Inferior parietal cortex (tissue), 1 donor: ENCODE results near the gene NEU2.

ENCODE experiments used
- DNase-seq: peaks from one replicate; pipeline ENCODE4 v3.0.0-alpha.2; 2016; ENCODE audit errors: extremely low spot score

The NEU2 gene

DNA sequence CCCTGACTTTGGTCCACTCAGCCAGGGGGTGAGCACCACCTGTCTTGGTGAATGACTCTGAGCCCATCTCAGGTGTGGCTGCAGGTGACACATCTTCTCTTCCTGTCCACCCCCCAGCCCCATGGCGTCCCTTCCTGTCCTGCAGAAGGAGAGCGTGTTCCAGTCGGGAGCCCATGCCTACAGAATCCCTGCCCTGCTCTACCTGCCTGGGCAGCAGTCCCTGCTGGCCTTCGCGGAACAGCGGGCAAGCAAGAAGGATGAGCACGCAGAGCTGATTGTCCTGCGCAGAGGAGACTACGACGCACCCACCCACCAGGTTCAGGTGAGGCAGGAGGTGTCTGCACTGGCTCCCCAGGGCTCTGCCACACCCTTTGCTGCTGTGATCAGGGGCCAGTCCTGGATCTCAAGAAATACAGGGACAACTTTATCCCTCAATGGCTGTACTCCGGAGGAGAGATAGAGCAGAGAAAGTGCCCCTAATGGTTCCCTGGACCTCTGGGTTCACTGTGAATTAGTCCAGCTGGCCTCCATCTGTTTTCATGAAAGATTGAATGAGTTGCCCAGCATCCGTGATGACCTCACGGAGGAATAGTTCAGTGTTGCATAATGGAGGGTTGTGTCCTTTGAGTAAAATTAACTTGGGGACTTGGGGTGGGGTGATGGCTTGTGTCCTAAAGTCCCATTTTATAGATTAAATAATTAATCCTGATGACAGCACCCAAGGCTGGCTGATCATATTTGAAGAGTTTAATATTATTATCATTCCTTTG is at the start of gene NEU2:
Gene NEU2 (plus strand): TSS at position 122 of the 770 bp plus-strand sequence. CDS start 0 bp downstream, at position 122.
- DNase-seq: no peak

DNA sequence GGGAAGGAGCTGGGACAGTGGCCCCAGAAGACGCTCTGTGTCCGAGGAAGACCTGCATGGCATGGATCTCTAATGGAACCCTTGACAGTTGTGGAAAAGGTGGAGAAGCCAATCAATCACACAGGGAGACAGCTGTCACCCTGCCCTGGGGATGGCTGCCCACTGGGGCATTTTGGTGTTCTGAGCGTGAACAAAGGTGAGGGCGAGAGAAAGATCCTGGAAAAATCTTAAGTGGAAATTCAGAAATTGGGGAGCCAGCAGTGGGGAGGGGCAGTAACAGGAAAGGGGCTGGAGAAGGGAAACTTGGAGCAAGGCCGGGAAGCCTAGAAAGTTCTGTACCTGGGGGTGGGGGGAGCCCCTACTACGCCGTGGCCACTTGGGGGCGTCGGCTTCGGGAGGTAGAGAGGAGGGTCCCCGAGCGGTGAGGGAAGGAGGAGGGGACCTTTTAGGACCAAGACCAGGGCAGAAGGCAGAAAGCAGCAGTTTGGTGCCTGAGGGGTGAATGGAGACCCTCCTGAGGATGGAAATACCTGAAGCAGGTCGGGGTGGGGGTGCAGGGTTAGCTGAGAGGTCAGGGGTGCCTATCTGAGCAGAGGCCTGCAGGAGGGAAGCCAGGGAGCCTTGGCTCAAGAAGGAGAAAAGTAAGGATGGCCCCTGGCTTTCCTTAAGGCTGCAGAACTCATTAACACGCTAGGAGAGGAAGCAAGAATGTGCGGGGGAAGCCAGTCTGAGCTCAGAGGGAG is 49.4 kb upstream of the NEU2 start:
- no peak for DNase-seq

DNA sequence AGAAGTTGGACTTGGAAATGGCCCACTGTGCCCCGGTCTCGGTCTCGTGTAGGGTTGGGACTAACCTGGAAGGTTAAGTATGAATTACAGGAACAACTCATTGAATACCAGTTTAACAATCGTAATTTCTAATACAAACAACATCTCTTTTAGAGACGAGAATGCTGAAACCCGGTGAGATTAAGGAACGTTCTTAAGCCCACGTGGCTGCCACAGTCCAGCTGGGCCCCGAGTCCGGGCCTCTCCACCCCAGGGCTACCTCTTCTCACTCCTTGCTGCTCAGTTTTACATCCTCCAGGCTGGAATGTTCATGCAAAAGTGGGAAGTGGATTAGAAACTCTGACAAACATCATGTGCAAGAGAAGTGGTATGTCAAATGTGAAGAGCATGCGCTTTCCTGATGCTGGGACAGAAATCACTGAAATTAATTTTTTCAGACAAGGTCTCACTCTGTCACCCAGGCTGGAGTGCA is 48.8 kb upstream of the NEU2 start:
- DNase-seq: no peak

DNA sequence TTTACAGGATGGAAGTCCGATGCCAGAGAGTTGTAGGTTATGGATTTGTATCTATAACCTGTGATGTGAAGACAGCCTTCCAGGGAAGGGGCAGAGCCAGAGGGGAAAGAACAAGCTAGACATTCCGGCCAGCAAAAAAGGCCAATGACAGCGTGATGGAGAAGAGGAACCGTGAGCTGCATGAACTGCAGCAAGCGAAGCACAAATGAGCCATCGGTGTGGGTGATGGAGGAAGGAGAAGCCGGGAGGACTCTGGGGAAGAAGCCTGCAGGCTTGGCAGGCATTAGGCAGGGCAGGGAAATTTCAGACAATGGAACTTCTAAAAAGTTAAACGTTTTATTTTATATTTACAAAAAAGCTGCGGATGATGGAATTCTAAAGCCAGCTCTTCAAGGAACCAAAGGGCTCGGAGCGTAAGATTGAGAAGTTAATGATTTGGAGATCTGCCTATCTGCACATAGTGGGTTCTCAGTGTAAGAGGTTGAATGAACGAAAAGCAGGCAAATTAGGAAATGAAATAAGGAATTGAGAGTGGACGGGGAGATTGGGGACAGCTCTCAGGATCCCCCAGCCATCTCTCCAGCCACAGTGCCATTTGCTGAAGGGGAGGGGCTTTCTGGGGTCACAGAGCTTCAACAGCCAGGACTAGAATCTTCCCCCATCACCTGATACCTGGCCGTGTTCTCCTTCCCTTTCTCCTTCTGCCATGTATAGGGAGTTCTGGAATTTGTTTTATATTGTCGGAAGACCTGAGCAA is 47.8 kb upstream of the NEU2 start:
- no peak for DNase-seq

DNA sequence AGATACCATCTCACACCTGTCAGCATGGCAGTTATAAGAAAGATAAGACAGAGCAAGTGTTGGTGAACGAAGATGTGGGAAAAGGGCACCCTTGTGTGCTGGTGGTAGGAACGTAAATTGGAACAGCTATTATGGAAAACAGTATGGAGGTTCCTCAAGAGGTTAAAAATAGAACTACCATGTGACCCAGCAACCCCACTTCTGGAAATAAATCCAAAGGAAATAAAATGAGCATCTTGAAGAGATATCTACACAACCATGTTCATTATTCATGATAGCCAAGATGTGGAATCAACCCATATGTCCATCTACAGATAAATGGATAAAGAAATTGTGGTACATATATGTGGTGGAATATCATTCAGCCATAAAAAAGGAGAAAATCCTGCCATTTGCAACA is 46.3 kb upstream of the NEU2 start:
- DNase-seq: no peak

DNA sequence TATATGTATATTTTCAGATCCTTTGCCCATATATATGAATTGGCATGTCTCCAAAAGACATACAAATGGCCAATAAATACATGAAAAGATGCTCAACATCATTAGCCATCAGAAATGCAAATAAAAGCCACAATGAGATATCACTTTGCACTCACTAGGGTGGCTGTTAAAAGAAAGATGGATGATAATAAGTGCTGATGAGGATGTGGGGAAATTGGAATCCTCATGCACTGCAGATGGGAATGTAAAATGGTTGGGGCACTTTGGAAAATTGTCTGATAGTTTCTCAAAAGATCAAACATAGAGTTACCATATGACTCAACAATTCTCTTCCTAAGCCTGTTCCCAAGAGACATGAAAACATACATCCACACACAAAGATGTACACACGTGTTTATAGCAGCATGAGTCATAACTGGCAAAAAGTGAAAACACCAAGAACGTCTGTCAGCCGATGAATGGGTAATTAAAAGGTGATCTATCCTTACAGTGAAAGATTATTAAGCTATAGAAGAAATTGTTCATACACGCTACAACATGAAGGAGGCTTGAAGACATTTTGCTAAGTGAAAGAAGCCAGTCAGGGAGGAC is 39.1 kb upstream of the NEU2 start:
- DNase-seq: no peak

DNA sequence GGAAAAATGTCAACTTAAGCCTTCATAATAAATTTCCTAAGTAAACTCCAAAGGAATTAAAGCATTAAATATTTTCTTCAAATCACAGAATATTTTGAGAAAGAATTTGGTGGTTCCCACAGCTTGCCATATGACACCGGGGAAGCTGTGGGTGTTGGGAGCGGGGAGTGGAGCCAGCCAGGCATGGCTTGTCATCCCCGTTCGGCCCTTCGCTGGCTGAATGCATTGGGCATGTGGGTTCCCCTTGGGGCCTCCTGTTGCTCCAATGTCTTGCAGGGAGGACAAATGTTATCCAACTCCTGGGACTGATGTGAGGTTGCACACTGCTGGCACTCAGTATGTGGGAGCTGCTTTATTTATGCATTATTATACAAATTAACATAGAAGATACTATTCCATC is 38.0 kb upstream of the NEU2 start:
- DNase-seq: no peak

DNA sequence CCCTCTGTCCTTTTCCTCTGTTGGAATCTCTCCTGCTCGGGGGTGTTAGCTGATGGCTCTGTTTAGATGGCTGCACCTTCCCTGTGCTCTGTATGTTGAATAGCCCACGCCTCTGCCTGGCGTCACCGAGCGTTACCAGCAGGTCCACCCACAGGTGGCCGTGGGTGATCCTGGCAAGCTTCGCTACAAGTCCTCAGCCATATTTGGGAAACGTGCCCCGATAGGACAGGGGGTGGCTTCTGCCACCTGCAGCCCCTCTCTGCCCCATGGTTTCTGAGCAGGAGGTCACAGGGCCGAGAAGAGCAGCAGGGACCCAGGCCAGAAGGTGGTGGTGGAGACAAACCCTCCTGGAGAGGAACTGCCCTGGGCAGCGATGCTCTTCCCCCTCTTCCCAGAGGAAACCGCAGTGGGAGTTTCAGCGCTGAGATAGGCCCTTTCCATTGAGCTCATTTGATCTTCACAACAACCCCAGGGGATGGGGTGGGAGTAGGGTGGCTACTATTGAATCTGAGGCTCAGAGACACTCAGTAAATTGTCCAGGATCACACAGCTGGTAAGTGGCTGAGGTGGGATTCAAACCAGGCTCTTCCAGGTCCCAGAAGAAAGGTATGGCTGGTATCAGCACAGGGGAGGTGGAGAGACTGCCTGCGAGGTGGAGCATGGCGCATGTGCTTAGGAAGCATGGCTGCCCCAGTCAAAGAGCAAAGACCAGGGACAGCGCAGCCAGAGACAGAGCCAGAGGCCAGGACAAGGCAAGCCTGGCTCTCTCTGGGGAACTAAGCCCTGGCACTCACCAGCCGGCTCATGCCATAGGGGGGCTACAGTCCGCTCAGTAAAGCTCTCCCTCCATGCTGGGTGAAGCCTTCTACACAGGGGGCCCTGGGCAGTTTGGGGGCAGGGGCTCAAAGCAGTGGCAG is 34.5 kb upstream of the NEU2 start:
- no peak for DNase-seq

DNA sequence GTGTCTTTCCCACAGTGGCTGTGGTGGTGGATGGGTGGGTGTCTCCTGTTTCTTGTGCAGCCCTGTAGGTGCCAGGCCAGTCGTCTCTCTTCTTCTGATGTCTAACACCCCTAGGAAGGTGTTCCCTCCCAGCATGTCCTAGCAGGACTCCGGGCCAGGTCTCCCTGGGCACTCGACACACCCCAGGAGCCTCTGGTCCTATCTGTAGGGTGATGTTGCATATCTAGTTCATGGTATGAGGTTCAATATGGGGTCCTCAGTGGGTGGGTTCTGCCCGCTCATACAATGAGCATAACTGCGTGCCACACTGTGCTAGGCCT is 33.8 kb upstream of the NEU2 start:
- no peak for DNase-seq

DNA sequence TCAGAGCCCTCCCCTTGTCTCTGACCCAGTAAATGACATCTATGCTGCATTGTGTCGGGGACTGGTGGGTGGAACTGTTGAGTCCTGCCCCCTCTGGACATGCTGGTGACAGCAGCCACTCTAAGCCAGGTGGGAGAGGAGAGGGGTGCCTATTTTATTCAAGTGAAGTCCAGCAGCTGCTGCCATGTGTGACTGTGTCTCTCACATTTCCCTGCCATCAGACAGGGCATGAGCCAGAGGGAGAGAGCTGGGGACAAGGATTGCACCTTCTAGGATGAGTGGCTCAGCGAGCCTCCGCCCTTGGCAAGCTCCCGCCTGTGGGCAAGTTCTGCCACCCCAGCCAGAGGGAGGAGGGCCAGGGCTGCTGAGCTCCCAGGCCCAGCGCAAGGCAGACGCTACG is 33.1 kb upstream of the NEU2 start:
- DNase-seq: no peak

DNA sequence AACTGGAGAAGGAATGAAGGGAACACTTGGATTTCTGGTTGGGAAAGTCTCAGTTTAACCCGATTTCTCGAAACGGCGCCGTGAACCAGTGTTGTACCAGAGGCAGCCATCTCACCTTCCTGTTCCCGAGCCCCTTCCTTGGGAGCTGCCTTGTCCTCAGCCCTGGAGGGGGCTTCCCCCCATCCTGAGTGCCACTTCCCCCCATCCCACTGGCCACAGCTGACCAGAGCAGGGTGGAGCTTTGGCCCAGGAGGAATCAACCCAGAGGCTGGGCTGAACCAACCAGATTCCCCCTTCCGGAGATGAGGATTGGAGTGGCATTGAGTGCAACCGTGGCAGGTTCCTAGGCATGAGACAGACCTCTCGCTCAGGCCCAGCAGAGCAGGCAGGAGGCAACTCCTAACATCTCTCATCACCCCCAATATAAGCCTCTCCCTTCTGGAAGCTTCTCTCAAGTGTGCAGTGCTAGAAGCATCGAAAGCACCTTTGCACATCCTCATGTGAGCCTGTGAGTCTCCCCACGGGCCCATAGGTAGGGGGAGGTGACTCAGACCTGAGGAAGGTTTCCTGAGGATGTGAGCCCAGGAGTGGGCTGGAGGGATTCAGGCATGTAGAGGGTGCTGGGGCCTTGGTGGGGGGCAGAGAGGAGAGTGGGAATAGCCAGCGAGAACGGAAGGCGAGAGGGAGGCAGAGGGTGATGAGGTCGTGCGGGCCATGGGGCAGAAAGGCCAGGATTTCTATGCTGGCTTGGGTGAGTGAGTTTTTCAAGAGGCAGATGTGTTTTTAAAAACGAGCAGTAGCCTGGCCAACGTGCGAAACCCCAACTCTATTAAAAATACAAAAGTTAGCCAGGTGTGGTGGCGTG is 31.4 kb upstream of the NEU2 start:
- DNase-seq: no peak

DNA sequence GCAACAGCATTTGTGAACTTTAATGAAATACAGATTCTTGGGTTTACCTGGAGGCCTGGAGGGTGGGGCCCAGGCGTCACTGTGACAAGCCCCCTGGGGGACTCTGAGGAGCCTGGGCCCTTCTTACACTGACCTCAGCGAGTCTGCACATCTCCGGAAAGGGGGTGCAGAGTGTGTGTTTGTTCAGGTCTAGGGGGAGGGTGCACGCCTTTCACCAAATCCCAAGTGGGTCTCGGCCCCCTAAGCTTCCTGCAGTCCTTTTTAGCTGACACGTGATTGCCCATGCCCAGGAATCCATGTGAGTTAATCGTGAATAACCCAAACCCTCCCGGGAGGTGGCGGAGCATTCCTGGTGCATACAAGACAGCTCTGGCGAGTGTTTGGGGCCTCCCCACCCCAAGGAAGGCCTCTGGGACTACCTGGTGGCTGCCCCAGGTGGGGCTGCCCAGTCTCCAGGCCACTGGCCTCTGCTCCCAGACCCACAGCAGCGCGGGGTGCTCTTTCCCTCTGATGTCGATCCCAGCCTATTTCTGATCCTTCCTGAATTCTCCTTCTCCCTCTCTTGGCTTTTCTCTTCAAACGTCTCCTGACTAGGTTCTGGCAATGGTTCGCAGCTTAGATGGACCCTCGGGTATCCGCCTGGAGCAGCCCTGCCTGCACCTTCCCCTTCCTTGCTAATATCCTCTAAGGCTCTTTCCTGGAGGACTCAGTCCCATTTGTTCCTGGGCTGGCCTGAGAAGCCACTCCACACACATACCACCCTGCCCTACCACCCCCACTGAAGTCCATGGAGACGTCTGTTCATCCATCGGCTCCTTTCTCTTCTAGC is 29.4 kb upstream of the NEU2 start:
- DNase-seq: no peak

DNA sequence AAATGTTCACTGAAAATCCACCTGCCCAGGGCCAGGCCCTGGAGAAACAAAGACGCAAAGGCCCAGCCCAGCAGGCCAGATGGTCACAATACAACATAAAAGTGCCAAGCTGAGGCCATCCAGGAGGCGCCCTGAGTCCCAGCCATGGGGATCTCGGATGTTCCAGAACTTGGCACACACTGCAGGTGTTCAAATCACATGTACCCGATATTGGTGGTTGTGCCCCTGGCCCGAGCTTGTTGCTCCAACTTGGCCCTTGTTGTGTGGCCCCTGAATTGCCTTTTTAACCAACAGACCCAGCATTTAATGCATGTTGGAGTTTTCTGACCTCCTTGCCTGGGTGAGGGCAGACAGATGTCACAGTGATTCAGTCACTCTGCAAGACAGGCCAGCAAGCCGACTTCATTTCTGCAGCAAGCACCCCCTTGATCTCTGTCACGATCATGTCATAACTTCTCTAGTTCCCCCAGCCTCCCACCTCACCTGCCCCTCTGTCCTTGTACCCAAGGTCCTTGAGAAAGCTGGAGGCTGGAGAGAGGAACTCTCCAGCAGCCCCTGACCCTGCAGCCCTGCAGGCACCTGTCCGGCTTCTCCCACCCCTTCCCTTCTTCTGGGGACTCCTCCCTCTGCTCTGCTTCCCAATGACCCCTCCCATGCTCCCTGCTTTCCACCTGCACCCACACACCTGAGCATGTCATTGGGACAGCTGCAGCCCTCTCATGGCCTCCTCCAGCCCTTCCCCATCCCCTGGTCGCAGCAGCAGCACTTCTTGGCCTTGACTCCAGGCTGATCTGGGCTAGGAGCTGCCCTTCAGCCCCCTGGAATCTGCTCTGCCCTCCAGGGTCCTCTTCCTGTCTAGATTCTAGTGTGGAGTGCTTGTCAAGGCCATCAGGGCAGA is 28.6 kb upstream of the NEU2 start:
- no peak for DNase-seq

DNA sequence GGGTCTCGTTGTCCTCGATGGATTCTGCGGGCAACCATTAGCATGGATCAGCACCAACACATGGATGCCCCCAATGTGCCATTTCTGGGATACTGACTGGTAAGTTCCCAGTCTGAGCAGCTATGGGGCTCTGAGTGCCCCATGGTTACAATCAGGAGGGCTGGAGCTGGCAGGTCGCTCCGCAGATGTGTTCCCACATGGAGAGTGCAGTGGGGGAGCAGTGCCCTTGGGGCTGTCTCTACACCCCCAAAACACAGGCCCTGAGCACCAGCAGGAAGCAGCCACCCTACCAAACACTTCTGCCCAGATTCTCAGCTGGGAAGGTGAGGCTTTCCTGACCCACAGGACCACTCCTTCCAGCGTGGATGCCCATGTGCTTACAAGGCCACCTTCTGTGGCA is 27.4 kb upstream of the NEU2 start:
- no peak for DNase-seq

DNA sequence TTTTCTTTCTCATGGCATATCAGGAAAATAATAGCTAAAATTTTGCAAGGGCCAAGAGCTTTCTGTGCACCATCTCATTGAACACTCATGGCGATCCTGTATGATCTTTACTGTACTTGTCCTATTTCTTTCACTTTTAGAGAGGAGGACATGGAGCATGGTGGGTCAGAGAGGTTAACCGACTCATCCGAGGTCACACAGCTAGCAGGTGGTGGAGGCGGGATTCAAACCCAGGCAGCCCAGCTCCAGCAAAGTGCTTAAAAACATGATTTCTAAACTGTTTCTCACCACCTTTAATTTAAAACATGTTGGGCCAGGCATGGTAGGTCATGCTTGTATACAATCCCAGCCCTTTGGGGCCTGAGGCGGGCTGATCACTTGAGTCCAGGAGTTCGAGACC is 25.8 kb upstream of the NEU2 start:
- no peak for DNase-seq

DNA sequence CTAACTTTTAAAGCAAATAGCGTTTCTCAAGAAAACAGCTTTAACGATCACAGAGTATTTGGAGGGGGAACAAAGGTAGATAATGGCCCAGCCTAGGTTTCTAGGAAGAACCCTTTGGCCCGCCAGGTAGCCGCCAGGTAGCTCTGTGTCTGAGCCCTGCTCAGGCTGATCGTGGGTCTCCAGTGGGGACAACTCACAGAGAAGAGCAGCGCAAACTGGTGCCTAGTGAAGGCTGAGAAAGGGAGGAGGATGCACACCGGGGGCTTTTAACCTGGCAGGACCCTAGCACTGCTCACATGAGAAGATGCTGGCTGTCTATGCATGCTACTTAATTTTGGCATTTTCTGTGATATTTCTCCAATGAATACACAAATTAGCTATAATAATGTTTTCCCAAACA is 25.2 kb upstream of the NEU2 start:
- no peak for DNase-seq

DNA sequence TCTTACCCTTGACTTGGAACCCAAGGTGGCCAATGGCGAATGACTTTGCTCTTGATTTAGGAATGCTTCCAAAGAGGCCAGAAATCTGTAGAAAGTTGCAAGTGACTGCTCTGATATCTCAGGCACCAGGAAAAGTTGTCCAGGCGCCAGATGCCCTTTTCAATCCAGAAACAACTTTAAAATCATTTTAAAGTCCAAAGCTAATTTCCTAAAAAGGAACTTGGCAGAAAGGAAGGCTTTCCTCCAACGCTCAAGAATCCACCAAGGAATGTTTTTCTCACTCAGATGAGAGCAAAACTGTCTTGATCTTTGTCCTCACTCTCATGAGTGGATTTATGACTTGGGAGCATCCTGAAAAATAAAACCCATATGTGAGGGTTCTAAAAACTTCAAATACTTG is 24.7 kb upstream of the NEU2 start:
- no peak for DNase-seq

DNA sequence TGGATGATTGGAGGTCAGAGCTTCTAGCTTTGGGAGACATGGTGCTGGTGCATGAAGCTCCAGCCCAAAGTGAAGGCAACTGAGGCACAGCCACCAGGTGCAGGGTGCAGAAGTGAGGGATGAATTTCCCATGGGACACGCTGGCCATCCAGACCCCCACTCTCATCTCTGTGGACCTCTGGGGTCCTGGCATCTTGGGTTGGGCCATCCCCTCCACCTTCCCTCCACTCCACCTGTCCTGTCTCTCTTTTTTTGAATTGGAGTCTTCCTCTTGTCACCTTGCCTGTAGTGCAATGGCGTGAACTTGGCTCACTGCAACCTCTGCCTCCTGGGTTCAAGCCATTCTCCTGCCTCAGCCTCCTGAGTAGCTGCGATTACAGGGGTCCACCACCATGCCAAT is 22.8 kb upstream of the NEU2 start:
- DNase-seq: no peak
